Measurements from ENCODE around the gene KCTD20. TPM values are rescaled to one million over a fixed set of nuclear protein-coding genes. Genes with fewer than 3 reads are reported as not detected.
A peak's percentile ranks its signal among the peaks of the same experiment; 100 is the strongest.

Gene KCTD20
- 60.9 and 87.2 TPM in 2 replicates for total RNA-seq (2011; cell fraction: chromatin; rRNA removed; ENCODE audit: low replicate concordance)
- total RNA-seq (2011; cell fraction: nucleolus; rRNA removed): 56.1 and 64.4 TPM in 2 replicates
- total RNA-seq (2011; cell fraction: nucleoplasm; rRNA removed): 89.2 and 119 TPM in 2 replicates
- total RNA-seq (2014; rRNA removed) (70.6 and 72.6 TPM in 2 replicates), total RNA-seq (2014; rRNA removed; fragmentation: Illumina TruSeq; extraction: Trizol) (98.3 and 110 TPM in 2 replicates), total RNA-seq (2015; rRNA removed; fragmentation: Illumina TruSeq; extraction: Trizol) (81.5 and 87.8 TPM in 2 replicates), total RNA-seq (2021) (69.5 and 71.4 TPM in 2 replicates), polyA plus RNA-seq (2011; rRNA removed) (101 and 160 TPM in 2 replicates), polyA plus RNA-seq (2014; fragmentation: Illumina TruSeq; extraction: Trizol) (68.9 and 80.6 TPM in 2 replicates), polyA plus RNA-seq (2014; fragmentation: Nextera tagmentation; extraction: Ambion mirVana) (10 to 100 TPM; 28.9 to 30.0 TPM), polyA plus RNA-seq (2014; rRNA removed) (54.7 and 60.9 TPM in 2 replicates), polyA minus RNA-seq (2011; rRNA and poly(A)+ RNA removed) (159 and 208 TPM in 2 replicates), Bru-seq, nascent RNA (percentile 89 among the genes with signal in this experiment), BruChase-seq, experiment 1, labeled RNA remaining after a 2-hour chase (percentile 92 among the genes with signal in this experiment), BruChase-seq, experiment 2, labeled RNA remaining after a 6-hour chase (percentile 90 among the genes with signal in this experiment)
- 47.1 and 65.7 TPM in 2 replicates for polyA plus RNA-seq (2011; cell fraction: cytosol; rRNA removed)
- 20.5 and 24.4 TPM in 2 replicates for polyA plus RNA-seq (2011; cell fraction: nucleus; rRNA removed)
- polyA plus RNA-seq (2012): 57.0 and 60.1 TPM in 2 replicates
- 61.0 and 80.4 TPM in 2 replicates for polyA minus RNA-seq (2011; cell fraction: cytosol; rRNA and poly(A)+ RNA removed)
- 26.5 and 41.0 TPM in 2 replicates for polyA minus RNA-seq (2011; cell fraction: nucleus; rRNA and poly(A)+ RNA removed)
- long read RNA-seq, experiment 1, full-length matches to known transcripts: 139 of 266 reads
- long read RNA-seq, experiment 1, partial matches to known transcripts: 32 of 266 reads
- long read RNA-seq, experiment 1, other reads (novel, unspliced or antisense): 95 of 266 reads
- long read RNA-seq, experiment 2, full-length matches to known transcripts: 18 of 116 reads
- long read RNA-seq, experiment 2, partial matches to known transcripts: 85 of 116 reads
- long read RNA-seq, experiment 2, other reads (novel, unspliced or antisense): 13 of 116 reads
- long read RNA-seq, experiment 3, full-length matches to known transcripts: 9 of 19 reads
- long read RNA-seq, experiment 3, partial matches to known transcripts: 6 of 19 reads
- long read RNA-seq, experiment 3, other reads (novel, unspliced or antisense): 4 of 19 reads

GRCh38 chr6:36442671-36443470 is at the start of gene KCTD20, which contains the start of gene PXT1:
Gene KCTD20 (plus strand): TSS chr6:36443000. CDS start chr6:36470098, 27,098 bp downstream.
Gene PXT1 (minus strand): TSS chr6:36442854. CDS start chr6:36426082, 16,772 bp downstream.
- ATAC-seq (peak; percentile 85), DNase-seq (ENCODE audit: extremely low read depth in 1 of 4, low spot score in 3 of 4) (peak; percentile 96 to 98 (median 97)), FAIRE-seq (peak; percentile 29)
- Histone ChIP-seq H3K9ac (ENCODE audit: insufficient read depth in 1 of 2, low read depth in 2 of 2, low read length in 2 of 2) (peak within 1 kb of the TSS; percentile 89 to 100), H3K36me3 (ENCODE audit: control insufficient read depth, insufficient read depth, low read length) (peaks cover 16% of the 10 kb centered on the region; the same call in 2 of the 3 replicates), H3K4me1 (replicated peaks in 1 of 2; ENCODE audit: control insufficient read depth in 2 of 2, insufficient read depth in 2 of 2, low read length in 2 of 2) (peaks cover 20 to 31% of the 10 kb centered on the region in 2 experiments), H4K20me1 (replicated peaks; ENCODE audit: control insufficient read depth, insufficient read depth, low read length) (0 out of 2 replicates have a peak, but pooled peaks cover 5% of the 10 kb centered on the region), H2AFZ (ENCODE audit: low read depth, low read length) (peak within 1 kb of the TSS; percentile 88), H3K27ac (ENCODE audit: extremely low read depth, low read depth, low read length) (peak within 1 kb of the TSS; percentile 89), H3K79me2 (ENCODE audit: control insufficient read depth, insufficient read depth, low read length) (peaks cover 57% of the 10 kb centered on the region), H3K9me1 (ENCODE audit: control insufficient read depth, insufficient read depth, low read length) (no peaks in the 10 kb centered on the region), H3K4me3 (peak within 1 kb of the TSS; percentile 91), H3K4me2 (ENCODE audit: insufficient read depth, low read length) (peak within 1 kb of the TSS; percentile 90), H3K9me3 (replicated peaks; ENCODE audit: control insufficient read depth, insufficient read depth, low read depth, low read length) (0 out of 2 replicates have a peak, but pooled peaks cover 4% of the 10 kb centered on the region), H3K27me3 (ENCODE audit: control insufficient read depth in 2 of 2, insufficient read depth in 2 of 2, low read length in 2 of 2) (no peaks in the 10 kb centered on the region)
- 1% methylated on average over 76 of the region's 91 CpGs for WGBS (ENCODE audit: insufficient coverage, low coverage, missing lambda C conversion rate)
- no TSS peak for BruUV-seq (replicated peaks)
- in situ Hi-C loops (cut with MboI): no loop called here
- intact Hi-C loops (cut with micrococcal nuclease): loop anchor here (5.0 kb wide), 3 partner anchors 34 to 149 kb away; partner anchors contain the start of genes SRSF3 and STK38
- ChIA-PET CTCF (ENCODE audit: low intra/inter-chr PET ratio) (interaction anchor here (0.6 to 1.5 kb wide), 3 partner anchors 20 to 576 kb away, joined by 3 to 7 read pairs (median 7); no protein-coding TSS in a partner anchor), POLR2A (interaction anchor here (0.6 to 1.9 kb wide), 7 partner anchors 10 to 310 kb away, joined by 3 to 5 read pairs (median 3); no protein-coding TSS in a partner anchor)
- TF ChIP-seq ZNF23 (CRISPR knock-in tag; IDR thresholded peaks at IDR 0.05) (no peak), NR2C1 (IDR thresholded peaks at IDR 0.05) (no peak; the same call in 1 of the 2 replicates), NR2C1 (tag; IDR thresholded peaks at IDR 0.05) (peak; percentile 51), HDAC1 (IDR thresholded peaks at IDR 0.05) (peak in 1 of 2 experiments; percentile 66; a peak in 2 of 4 replicates), ZNF134 (CRISPR knock-in tag; conservative IDR thresholded peaks at IDR 0.05) (no peak), TOE1 (IDR thresholded peaks at IDR 0.05; ENCODE audit: borderline replicate concordance) (peak; percentile 90; the same call in 1 of the 2 replicates), TOE1 (CRISPR knock-in tag; IDR thresholded peaks at IDR 0.05; ENCODE audit: borderline replicate concordance, low read depth) (no peak), RNF219 (CRISPR knock-in tag; IDR thresholded peaks at IDR 0.05) (no peak), HCFC1 (IDR thresholded peaks at IDR 0.05; ENCODE audit: low read depth, low read length) (peak; percentile 65), NBN (IDR thresholded peaks at IDR 0.05; ENCODE audit: low read depth) (peak; percentile 50; the same call in 1 of the 2 replicates), COPS2 (conservative IDR thresholded peaks at IDR 0.05) (no peak), ATF3 (IDR thresholded peaks at IDR 0.05) (peak; percentile 90), ATF3 (CRISPR knock-in tag; conservative IDR thresholded peaks at IDR 0.05) (peak; percentile 99)
